Dedifferentiated amniotic fluid mesenchymal stem cell (primary cell): ENCODE measurements around the gene CPN1.
"Not testable (repeated sequence)": the region's sequence is repeated elsewhere in the genome, so short reads cannot be mapped to it uniquely, and the experiment has no call there.

Source experiments
- DNase-seq: peaks from one replicate; pipeline ENCODE4 v3.0.0-alpha.2; 2016; ENCODE audit errors: extremely low spot score

Gene CPN1

DNA sequence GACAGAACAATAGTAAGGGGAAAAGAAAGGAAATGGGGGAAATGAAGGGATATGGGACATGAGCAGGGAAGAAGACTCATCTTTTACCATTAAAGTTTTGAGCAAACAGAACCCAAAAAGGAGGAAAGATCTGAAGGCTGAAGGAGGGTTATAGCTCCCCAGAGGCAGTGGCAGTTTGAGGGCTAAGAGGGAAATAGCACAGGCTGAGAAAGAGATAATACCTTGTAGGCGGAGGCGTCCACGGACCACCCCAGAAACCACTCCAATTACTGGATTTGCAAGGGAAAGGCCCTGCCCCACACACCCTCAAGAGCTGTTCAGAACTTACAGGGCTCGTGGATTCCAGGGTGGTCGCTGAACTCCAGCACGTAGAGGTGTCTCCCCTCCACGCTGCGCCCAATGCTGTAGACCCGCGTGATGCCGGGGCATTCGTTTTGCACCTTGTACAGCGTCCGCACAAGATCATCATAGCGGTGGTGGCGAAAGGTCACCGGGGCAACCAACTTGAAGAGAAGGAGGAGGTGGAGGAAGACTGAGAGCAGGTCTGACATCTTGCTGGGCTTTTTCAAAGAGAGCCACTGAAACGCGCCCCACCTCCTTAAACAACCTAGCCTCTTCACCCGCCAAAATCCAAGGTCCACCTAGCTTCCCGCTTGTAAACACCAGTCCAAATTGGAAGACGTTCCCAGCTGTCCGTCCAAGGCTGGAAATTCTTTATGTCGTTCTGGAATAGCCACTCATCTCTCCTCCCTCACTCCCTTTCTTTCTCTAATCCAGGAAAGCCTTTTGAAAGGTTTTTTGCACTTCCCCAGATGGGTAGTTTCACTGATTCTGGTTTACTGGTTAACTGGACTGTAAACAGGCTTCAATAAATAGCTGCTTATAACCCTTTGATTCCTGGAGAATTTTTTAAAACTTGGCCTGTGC lies at the start of gene CPN1:
Gene CPN1 (minus strand): TSS at position 795 of the 927 bp plus-strand sequence. CDS start 244 bp downstream, at position 551.
- DNase-seq = no peak

DNA sequence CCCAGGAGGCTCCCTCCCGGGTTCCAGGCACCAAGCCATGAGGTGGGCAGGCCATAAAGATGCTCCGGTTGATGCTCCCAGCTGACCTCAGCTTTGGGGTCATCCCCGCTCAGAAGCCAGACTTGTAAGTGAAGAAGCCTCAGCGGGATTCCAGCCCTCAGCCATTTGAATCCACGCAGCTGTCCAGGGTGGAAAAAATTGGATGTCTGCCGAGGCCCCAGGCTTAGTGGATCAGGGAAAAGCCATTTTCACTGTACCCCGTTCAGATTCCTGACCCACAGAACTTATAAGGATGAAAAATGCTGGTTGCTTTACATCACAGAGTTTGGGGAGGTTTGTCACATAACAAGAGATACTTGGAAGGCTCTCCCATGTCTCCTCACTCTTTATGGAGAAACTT lies 49.2 kb upstream of the CPN1 start:
- DNase-seq = no peak

- DNase-seq = no peak
These were observed 47.8 kb upstream of the CPN1 start for GRCh38 chr10:100129424-100129823.

GRCh38 chr10:100128951-100129350 lies 47.3 kb upstream of the CPN1 start:
- DNase-seq = no peak

DNA sequence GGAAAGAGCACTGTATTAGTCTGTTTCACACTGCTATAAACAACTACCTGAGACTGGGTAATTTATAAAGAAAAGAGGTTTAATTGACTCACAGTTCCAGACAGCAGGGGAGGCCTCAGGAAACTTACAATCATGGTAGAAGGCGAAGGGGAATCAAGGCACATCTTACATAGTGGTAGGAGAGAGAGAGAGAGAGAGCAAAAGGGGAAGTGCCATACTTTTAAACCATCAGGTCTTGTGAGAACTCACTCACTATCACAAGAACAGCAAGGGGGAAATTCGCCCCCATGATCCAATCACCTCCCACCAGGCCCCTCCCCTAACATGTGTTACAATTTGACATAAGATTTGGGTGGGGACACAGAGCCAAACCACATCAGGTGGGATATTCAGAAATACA lies 43.7 kb upstream of the CPN1 start:
- not testable (repeated sequence) for DNase-seq

GRCh38 chr10:100124097-100124496 lies 42.4 kb upstream of the CPN1 start:
- no peak for DNase-seq

DNA sequence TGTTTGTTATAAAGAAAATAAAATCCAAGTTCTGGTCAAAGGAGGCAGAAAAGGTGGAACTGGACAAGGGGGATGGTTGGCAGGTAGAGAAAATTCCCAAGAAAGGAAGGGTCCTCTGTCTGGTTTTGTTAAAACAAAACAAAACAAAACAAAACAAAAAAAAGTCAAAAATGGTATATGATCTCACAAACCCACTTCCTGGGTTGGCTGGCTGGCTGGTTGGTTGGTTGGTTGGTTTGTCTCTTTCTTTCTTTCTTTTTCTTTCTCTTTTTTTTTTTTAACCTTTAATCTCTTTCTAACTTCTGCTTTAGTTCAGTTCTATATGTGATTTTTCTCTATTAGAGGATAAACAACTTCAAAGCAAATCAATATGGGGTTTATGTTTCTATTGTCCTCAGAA lies 41.1 kb upstream of the CPN1 start:
- DNase-seq = no peak

DNA sequence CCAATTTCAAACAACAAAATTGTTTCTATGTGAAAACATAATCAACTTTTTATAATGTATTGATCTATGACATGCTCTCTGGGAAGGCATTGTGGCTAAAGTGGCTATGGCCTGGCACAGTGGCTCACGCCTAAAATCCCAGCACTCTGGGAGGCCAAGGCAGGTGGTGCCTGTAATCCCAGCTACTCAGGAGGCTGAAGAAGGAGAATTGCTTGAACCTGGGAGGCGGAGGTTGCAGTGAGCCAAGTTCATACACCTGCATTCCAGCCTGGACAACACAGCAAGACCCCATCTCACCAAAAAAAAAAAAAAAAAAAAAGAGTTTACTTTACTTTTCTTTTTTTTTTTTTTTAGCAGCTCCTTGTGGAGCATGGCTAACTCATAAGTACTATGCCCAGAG lies 38.9 kb upstream of the CPN1 start:
- no peak for DNase-seq

DNA sequence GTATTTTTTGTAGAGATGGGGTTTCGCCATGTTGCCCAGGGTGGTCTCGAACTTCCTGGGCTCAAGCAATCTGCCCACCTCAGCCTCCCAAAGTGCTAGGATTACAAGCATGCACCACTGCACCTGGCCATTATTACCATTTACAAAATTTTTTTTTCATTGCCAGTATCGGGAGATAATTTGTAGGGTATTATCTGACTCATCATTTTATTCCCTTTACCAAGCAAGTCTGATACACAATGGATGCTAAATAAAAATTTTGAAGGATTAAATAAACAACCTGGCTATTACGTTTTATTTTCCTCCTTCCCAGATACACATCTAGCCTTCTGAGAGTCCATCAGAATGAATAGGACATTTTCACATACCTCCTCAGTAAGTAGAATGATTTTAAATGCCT lies 38.1 kb upstream of the CPN1 start:
- DNase-seq = no peak

DNA sequence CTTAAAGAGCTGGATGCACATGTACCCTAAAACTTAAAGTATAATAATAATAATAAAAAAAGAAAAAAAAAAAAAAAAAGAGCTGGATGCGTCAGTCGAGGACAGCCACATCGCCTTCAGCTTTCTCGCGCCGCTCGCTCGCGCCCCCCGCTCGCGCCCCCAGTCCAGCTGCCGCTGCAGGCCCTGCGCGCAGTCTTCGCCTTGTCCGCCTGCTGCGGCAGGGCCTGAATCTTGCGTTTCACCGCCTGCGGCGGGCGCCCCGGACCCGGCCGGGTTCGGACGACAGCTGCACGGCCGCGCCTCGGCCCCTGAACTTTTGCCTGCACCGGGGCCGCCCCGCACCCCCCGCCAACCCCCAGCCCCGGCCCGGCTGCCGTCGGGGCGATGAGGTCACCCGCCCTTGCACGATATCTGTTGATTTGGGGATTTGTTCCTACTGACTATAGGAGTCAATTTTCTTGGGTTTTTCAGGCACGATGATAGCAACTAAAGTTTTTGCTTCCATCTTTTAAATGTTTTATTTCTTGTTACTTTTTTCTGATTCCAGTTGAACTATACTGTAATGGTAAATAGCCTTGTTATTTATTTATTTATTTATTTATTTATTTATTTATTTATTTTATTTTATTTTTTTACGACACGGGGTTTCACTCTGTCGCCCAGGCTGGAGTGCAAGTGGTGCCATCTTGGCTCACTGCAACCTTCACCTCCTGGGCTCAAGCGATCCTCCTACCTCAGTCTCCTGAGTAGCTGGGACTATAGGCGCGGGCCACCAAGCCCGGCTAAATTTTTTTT lies 33.5 kb upstream of the CPN1 start:
- no peak for DNase-seq

DNA sequence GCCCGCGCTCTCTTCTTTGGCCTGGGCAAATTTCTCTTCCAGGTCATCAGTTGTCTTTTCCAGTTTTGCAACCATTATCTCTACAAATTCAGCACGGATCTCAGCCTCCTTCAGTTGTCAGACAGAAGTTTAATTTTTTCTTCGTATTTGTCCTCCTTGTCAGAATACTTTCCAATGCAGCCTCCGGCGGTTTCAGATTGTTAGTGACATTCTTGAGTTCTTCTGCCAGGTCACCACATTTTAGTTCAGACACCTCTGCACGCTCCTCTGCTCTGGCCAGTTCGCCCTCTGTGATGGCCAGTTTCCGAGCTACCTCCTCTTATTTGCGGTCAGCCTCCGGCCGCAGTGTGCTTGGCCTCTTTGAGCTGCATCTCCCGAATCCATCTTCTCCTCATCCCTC lies 32.8 kb upstream of the CPN1 start:
- DNase-seq = no peak

- DNase-seq = no peak
These were observed 28.0 kb upstream of the CPN1 start for GRCh38 chr10:100109670-100110069.

- no peak for DNase-seq
These were observed 25.2 kb upstream of the CPN1 start for GRCh38 chr10:100106865-100107264.

- no peak for DNase-seq
These were observed 22.6 kb upstream of the CPN1 start for GRCh38 chr10:100104300-100104699.

DNA sequence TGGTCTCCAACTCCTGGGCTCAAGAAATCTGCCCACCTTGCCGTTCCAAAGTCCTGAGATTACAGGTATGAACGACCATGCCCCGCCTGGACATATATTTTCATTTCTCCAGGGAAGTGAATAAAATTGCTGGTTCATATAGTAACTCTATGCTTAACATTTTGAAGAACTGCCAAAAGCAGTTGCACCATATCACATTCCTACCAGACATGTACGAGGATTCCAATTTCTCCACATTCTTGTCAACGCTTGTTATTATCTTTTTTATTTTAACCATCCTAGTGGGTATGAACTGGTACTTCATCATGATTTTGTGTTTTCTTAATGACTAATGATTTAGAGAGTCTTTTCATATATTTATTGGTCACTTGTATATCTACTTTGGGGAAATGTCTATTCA lies 21.9 kb upstream of the CPN1 start:
- DNase-seq = no peak

- DNase-seq = no peak
These were observed 19.8 kb upstream of the CPN1 start for GRCh38 chr10:100101192-100102076.

DNA sequence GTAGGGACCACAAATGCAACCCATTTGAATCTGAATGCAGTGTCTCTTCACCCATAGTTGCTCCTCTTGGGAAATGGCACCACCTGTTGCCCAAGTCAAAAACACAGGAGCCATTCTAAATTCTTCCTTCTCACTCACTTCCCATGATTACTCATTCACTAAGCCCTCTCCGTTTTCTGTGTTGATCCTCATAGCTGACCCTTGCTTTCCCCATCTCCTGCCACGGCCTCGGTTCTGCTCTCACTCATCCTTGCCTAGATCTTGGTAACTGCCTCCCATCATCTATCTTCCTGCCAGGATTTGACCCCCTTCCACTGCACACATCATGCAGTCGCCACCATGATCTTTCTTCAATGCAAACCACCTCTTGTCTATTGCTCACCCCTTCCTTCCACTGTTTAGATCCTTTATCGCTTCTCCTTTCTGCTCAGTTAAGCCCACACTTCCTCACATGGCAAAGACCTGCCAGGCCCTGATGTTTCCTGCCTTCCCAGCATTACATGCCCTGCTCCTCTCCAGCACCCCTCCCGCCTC lies 19.0 kb upstream of the CPN1 start:
- DNase-seq = no peak

GRCh38 chr10:100089241-100089640 lies 7.6 kb upstream of the CPN1 start:
- no peak for DNase-seq

DNA sequence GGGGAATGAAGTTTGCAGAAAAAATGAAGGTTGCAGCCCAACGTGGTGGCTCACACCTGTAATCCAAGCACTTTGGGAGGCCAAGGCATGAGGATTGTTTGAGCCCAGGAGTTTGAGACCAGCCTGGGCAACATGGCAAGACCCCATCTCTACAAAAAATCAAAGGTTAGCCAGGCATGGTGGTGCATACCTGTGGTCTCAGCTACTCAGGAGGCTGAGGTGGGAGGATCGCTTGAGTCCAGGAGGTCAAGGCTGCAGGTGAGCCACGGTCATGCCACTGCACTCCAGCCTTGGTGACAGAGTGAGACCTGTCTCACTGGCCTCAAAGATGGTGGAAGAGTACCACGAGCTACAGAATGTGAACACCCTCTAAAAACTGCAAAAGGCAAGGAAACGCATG lies 5.0 kb upstream of the CPN1 start:
- DNase-seq = not testable (repeated sequence)

DNA sequence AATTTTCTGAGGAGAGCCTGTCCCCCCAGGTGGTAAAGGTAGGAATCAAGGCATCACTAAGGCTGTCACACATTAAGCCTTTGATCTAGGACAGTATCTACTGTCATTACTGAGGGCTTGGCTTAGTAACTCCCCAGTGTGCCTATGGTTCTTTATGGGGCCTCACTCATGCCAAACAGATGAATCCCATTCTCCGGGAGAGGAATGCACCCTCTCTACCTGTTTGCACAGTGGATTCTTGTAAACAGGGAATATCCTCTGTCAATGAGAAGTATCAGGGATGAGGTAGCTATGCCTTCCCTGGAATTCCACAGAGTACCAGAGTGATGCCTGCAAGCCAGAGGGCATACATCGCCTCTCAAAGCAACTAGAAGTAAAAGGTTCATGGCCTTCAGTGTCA lies 3.9 kb upstream of the CPN1 start:
- DNase-seq = no peak

DNA sequence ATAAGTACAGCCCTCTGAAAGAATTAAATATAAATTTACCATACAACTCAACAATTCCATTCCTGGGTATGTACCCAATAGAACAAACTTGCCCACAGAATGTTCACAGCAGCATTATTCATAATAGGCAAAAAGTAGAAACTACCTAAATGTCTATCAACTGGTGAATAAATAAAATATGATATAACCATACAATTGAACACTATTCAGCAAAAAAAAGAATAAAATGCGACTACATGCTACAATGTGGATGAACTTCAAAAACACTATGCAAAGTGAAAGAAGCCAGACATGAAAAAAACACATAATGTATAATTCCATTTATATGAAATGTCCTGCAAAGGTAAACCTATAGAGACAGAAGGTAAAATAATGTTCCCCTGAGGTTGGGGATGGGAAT lies 2.0 kb upstream of the CPN1 start:
- no peak for DNase-seq

DNA sequence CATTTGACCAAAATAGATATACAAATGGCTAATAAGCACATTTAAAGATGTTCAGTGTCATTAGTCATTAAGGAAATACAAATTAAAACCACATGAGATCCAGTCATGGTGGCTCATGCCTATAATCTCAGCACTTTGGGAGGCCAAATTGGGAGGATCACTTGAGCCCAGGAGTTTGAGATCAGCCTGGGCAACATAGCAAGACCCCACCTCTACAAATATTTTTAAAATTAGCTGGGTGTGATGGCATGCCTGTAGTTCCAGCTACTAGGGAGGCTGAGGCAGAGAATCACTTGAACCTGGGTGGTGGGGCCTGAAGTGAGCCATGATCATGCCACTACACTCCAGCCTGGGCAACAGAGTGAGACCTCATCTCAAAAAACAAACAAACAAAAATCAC lies 607 bp upstream of the CPN1 start:
- DNase-seq = not testable (repeated sequence)
